ENCODE measurements around the gene TEX29. TPM values are rescaled to one million over a fixed set of nuclear protein-coding genes. Genes with fewer than 3 reads are reported as not detected.

TEX29 gene
- total and polyA plus RNA-seq, 9 of the 15 experiments (the other 6 are each of a cell fraction or from before 2014, with no cell fraction given), result 0.11 TPM; not detected in 7

GRCh38 chr13:111335298-111335697, 14.9 kb downstream of the TEX29 start (continued):
- TF ChIP-seq CHD7 (IDR thresholded peaks at IDR 0.05; ENCODE audit: low read depth, low read length) (no peak), CHCHD3 (CRISPR knock-in tag; IDR thresholded peaks at IDR 0.05) (no peak), TAF1 (IDR thresholded peaks at IDR 0.05; ENCODE audit: control insufficient read depth, extremely low read depth, insufficient read depth, low read length, severe bottlenecking) (no peak), ZFP36 (IDR thresholded peaks at IDR 0.05; ENCODE audit: low read depth, low read length, partially characterized antibody) (no peak)

Measured in K562 (cell line).